H1 (cell line): ENCODE data around the gene PARP14.

ENCODE experiments used
- CBX5 ChIP-seq: fragments of 300-800, 300-1000 bp; sonication (generic); IDR thresholded peaks from 2 replicates; pipeline ENCODE4 v1.7.1; 2016; ENCODE audit warnings: antibody characterized with exemption, low read length, low read depth
- CBX8 ChIP-seq: fragments of 300-800, 300-1000 bp; sonication (generic); IDR thresholded peaks from 2 replicates; pipeline ENCODE4 v1.7.1; 2016; ENCODE audit warnings: low read depth, low read length, borderline replicate concordance
- CTCF ChIP-seq, 3 experiments: IDR thresholded peaks; 1 replicate in 2 of 3; 2 replicates in 1 of 3; pipeline versions ENCODE4 v1.5.1 to v1.6.1; 2011; ENCODE audit warnings: low read length in 3 of 3, mild to moderate bottlenecking in 3 of 3, inconsistent platforms in 2 of 3, low read depth in 1 of 3, moderate library complexity in 1 of 3; ENCODE audit not compliant: insufficient read depth in 1 of 3; ENCODE audit errors: control extremely low read depth in 1 of 3
- EP300 ChIP-seq, 2 experiments: IDR thresholded peaks; 1 replicate in 1 of 2; 2 replicates in 1 of 2; pipeline ENCODE4 v1.6.1; 2011 to 2012; ENCODE audit warnings: low read depth in 2 of 2, low read length in 2 of 2, mild to moderate bottlenecking in 2 of 2, borderline replicate concordance in 1 of 2, inconsistent platforms in 1 of 2, moderate library complexity in 1 of 2
- EZH2 ChIP-seq: fragments of 200-600 bp; sonication (generic); IDR thresholded peaks from 2 replicates; pipeline ENCODE4 v1.7.1; 2012; ENCODE audit warnings: low read depth, mild to moderate bottlenecking, moderate library complexity, low read length, inconsistent platforms; ENCODE audit not compliant: severe bottlenecking
- GABPA ChIP-seq: IDR thresholded peaks from 2 replicates; pipeline ENCODE4 v1.6.1; 2011; ENCODE audit warnings: mild to moderate bottlenecking, low read length, moderate library complexity, borderline replicate concordance; ENCODE audit not compliant: insufficient read depth
- POLR2A ChIP-seq, 2 experiments: IDR thresholded peaks; 1 replicate in 1 of 2; 2 replicates in 1 of 2; pipeline ENCODE4 v1.6.1; 2011; ENCODE audit warnings: low read depth in 2 of 2, low read length in 2 of 2, mild to moderate bottlenecking in 2 of 2; ENCODE audit errors: control extremely low read depth in 1 of 2
- RXRA ChIP-seq: IDR thresholded peaks from 2 replicates; pipeline ENCODE4 v1.6.1; 2011; ENCODE audit warnings: low read depth, mild to moderate bottlenecking, low read length, moderate library complexity; ENCODE audit not compliant: insufficient read depth
- SIN3A ChIP-seq, 2 experiments: IDR thresholded peaks in 1 of 2; conservative IDR thresholded peaks in 1 of 2; 2 replicates each; pipeline ENCODE4 v1.6.1; 2011 to 2012; ENCODE audit warnings: low read length in 2 of 2, improper control_type of control experiment in 1 of 2, low read depth in 1 of 2, mild to moderate bottlenecking in 1 of 2
- USF2 ChIP-seq: IDR thresholded peaks from 2 replicates; pipeline ENCODE4 v1.6.1; 2011; ENCODE audit warnings: low read length, improper control_type of control experiment

- TF ChIP-seq USF2 (no peak), EP300 (IDR thresholded peaks at IDR 0.05; ENCODE audit: borderline replicate concordance in 1 of 2, low read depth in 2 of 2, low read length in 2 of 2) (peak in 1 of 2 experiments; percentile 37; a peak in 1 of 3 replicates), RXRA (no peak), POLR2A (IDR thresholded peaks at IDR 0.05; ENCODE audit: control extremely low read depth in 1 of 2, low read depth in 2 of 2, low read length in 2 of 2) (no peak), SIN3A (conservative IDR thresholded peaks at IDR 0.05 in 1 of 2, IDR thresholded peaks at IDR 0.05 in 1 of 2; ENCODE audit: low read depth in 1 of 2, low read length in 2 of 2) (no peak), CTCF (IDR thresholded peaks at IDR 0.05; ENCODE audit: control extremely low read depth in 1 of 3, insufficient read depth in 1 of 3, low read depth in 1 of 3, low read length in 3 of 3) (no peak), GABPA (no peak), EZH2 (no peak), CBX5 (no peak), CBX8 (no peak)
These were observed 44.5 kb downstream of the PARP14 start for GRCh38 chr3:122725106-122725505.
